Stimulated activated CD4-positive, alpha-beta T cell treated with anti-CD3 and anti-CD28 coated beads, Interleukin-4, amount 100 ng/mL, for 4 hours (primary cell): Measurements from ENCODE around the gene PTPMT1.

Experiments used
- DNase-seq, 2 experiments: peaks; one replicate each; pipeline ENCODE4 v3.0.0-alpha.2; 2020

Gene PTPMT1

GRCh38 chr11:47586098-47586855 is 20.9 kb downstream of the PTPMT1 start, which contains the start of gene FAM180B:
TSS of gene FAM180B (plus strand) at chr11:47586678. CDS start at chr11:47586769, 91 bp downstream.
- DNase-seq = no peak

GRCh38 chr11:47587039-47587716 is 21.8 kb downstream of the PTPMT1 start:
- DNase-seq = no peak

GRCh38 chr11:47587723-47588326 is 22.4 kb downstream of the PTPMT1 start:
- no peak for DNase-seq

GRCh38 chr11:47589118-47589517 is 23.7 kb downstream of the PTPMT1 start:
- no peak for DNase-seq

- DNase-seq = no peak
Measured at GRCh38 chr11:47589584-47589976, 24.2 kb downstream of the PTPMT1 start.

GRCh38 chr11:47589977-47590861 is 24.8 kb downstream of the PTPMT1 start:
- no peak for DNase-seq

- DNase-seq = no peak
Measured at GRCh38 chr11:47591764-47592163, 26.4 kb downstream of the PTPMT1 start.

- DNase-seq = no peak
Measured at GRCh38 chr11:47592251-47592650, 26.9 kb downstream of the PTPMT1 start.

- DNase-seq = no peak
Measured at GRCh38 chr11:47592970-47593369, 27.6 kb downstream of the PTPMT1 start.

- no peak for DNase-seq
Measured at GRCh38 chr11:47593492-47593933, 28.1 kb downstream of the PTPMT1 start.

GRCh38 chr11:47593934-47594855 is 28.8 kb downstream of the PTPMT1 start, which contains the start of gene C1QTNF4:
TSS of gene C1QTNF4 (minus strand) at chr11:47594411. CDS start at chr11:47590810, 3,601 bp downstream.
- DNase-seq = no peak

GRCh38 chr11:47595029-47595428 is 29.6 kb downstream of the PTPMT1 start:
- no peak for DNase-seq

- DNase-seq = no peak
Measured at GRCh38 chr11:47595967-47596366, 30.6 kb downstream of the PTPMT1 start.

- no peak for DNase-seq
Measured at GRCh38 chr11:47599902-47600301, 34.5 kb downstream of the PTPMT1 start.

GRCh38 chr11:47603295-47603694 is 37.9 kb downstream of the PTPMT1 start:
- DNase-seq = no peak

- DNase-seq = no peak
Measured at GRCh38 chr11:47605921-47606320, 40.5 kb downstream of the PTPMT1 start.

- no peak for DNase-seq
Measured at GRCh38 chr11:47606731-47607130, 41.3 kb downstream of the PTPMT1 start.

- DNase-seq = no peak
Measured at GRCh38 chr11:47607380-47607779, 42.0 kb downstream of the PTPMT1 start.

GRCh38 chr11:47609675-47610074 is 44.3 kb downstream of the PTPMT1 start:
- no peak for DNase-seq

- no peak for DNase-seq
Measured at GRCh38 chr11:47611348-47611794, 46.0 kb downstream of the PTPMT1 start.

GRCh38 chr11:47615249-47615648 is 49.9 kb downstream of the PTPMT1 start:
- DNase-seq = no peak
